SK-N-SH treated with all-trans-retinoic acid at 6 μM for 48 hours (cell line): Measurements from ENCODE around the gene OR10A3.

Experiments used
- ATAC-seq: fragments of 200-7000 bp; cut with Tn5 transposase; 3 replicates; pipeline ENCODE4 v1.9.1; 2020; ENCODE audit warnings: mild to moderate bottlenecking, moderate library complexity
- ARNTL ChIP-seq: fragments of 450-650 bp; formaldehyde crosslinking; IDR thresholded peaks from 2 replicates; pipeline ENCODE4 v1.5.0; 2020; ENCODE audit warnings: low read depth, mild to moderate bottlenecking, moderate library complexity, borderline replicate concordance
- BACH2 ChIP-seq: fragments of 250-450 bp; sonication (Bioruptor Pico); IDR thresholded peaks from 2 replicates; pipeline ENCODE4 v1.9.0; 2021; ENCODE audit warnings: mild to moderate bottlenecking, borderline replicate concordance
- CREB5 ChIP-seq: fragments of 250-450 bp; sonication (Bioruptor Pico); IDR thresholded peaks from 2 replicates; pipeline ENCODE4 v1.5.1; 2020; ENCODE audit warnings: low read depth, mild to moderate bottlenecking, moderate library complexity
- CSDC2 ChIP-seq: fragments of 250-450 bp; sonication (Bioruptor Pico); IDR thresholded peaks from 2 replicates; pipeline ENCODE4 v1.5.0; 2020; ENCODE audit warnings: mild to moderate bottlenecking, moderate library complexity
- CSRNP3 ChIP-seq: fragments of 250-450 bp; sonication (Bioruptor Pico); IDR thresholded peaks from 2 replicates; pipeline ENCODE4 v1.5.1; 2021; ENCODE audit warnings: mild to moderate bottlenecking, moderate library complexity
- ESRRG ChIP-seq: fragments of 250-450 bp; sonication (Bioruptor Pico); IDR thresholded peaks from 2 replicates; pipeline ENCODE4 v1.6.1; 2021; ENCODE audit warnings: mild to moderate bottlenecking
- GLIS3 ChIP-seq: fragments of 250-450 bp; sonication (Bioruptor Pico); IDR thresholded peaks from 2 replicates; pipeline ENCODE4 v1.5.0; 2020; ENCODE audit warnings: mild to moderate bottlenecking, moderate library complexity
- ISL1 ChIP-seq: fragments of 250-450 bp; sonication (Bioruptor Pico); IDR thresholded peaks from 2 replicates; pipeline ENCODE4 v2.1.2; 2022; ENCODE audit warnings: mild to moderate bottlenecking, moderate library complexity
- OSR1 ChIP-seq: fragments of 250-450 bp; sonication (Bioruptor Pico); IDR thresholded peaks from 2 replicates; pipeline ENCODE4 v1.8.0; 2022; ENCODE audit warnings: moderate library complexity, mild to moderate bottlenecking, inconsistent platforms
- PATZ1 ChIP-seq: fragments of 250-450 bp; sonication (Bioruptor Pico); IDR thresholded peaks from 2 replicates; pipeline ENCODE4 v1.8.0; 2020; ENCODE audit warnings: mild to moderate bottlenecking, moderate library complexity, borderline replicate concordance
- POU6F1 ChIP-seq: fragments of 250-450 bp; sonication (Bioruptor Pico); IDR thresholded peaks from 2 replicates; pipeline ENCODE4 v1.8.0; 2021; ENCODE audit warnings: low read depth, mild to moderate bottlenecking, moderate library complexity, borderline replicate concordance
- PPARA ChIP-seq: fragments of 250-450 bp; sonication (Bioruptor Pico); IDR thresholded peaks from 2 replicates; pipeline ENCODE4 v1.5.0; 2020; ENCODE audit warnings: mild to moderate bottlenecking, borderline replicate concordance
- RARB ChIP-seq: fragments of 250-450 bp; sonication (Bioruptor Pico); IDR thresholded peaks from 2 replicates; pipeline ENCODE4 v1.8.0; 2021; ENCODE audit warnings: mild to moderate bottlenecking, moderate library complexity
- SNAI2 ChIP-seq: fragments of 250-450 bp; sonication (Bioruptor Pico); IDR thresholded peaks from 2 replicates; pipeline ENCODE4 v1.5.0; 2020; ENCODE audit warnings: mild to moderate bottlenecking, moderate library complexity
- TCF4 ChIP-seq: fragments of 250-450 bp; sonication (Bioruptor Pico); IDR thresholded peaks from 2 replicates; pipeline ENCODE4 v1.8.0; 2021; ENCODE audit warnings: mild to moderate bottlenecking, moderate library complexity, borderline replicate concordance
- TOX ChIP-seq: fragments of 250-450 bp; sonication (Bioruptor Pico); IDR thresholded peaks from 2 replicates; pipeline ENCODE4 v1.8.0; 2021; ENCODE audit warnings: mild to moderate bottlenecking, moderate library complexity, borderline replicate concordance
- TSHZ2 ChIP-seq: fragments of 250-450 bp; sonication (Bioruptor Pico); IDR thresholded peaks from 2 replicates; pipeline ENCODE4 v1.5.0; 2020; ENCODE audit warnings: mild to moderate bottlenecking, moderate library complexity
- ZC3H10 ChIP-seq: fragments of 250-450 bp; sonication (Bioruptor Pico); IDR thresholded peaks from 2 replicates; pipeline ENCODE4 v1.5.1; 2021; ENCODE audit warnings: mild to moderate bottlenecking, moderate library complexity
- ZFP3 ChIP-seq: fragments of 250-450 bp; sonication (Bioruptor Pico); IDR thresholded peaks from 2 replicates; pipeline ENCODE4 v1.5.0; 2020; ENCODE audit warnings: mild to moderate bottlenecking, moderate library complexity
- ZFP30 ChIP-seq: fragments of 450-650 bp; formaldehyde crosslinking; IDR thresholded peaks from 2 replicates; pipeline ENCODE4 v1.5.0; 2022; ENCODE audit warnings: mild to moderate bottlenecking, moderate library complexity
- ZNF565 ChIP-seq: fragments of 450-650 bp; formaldehyde crosslinking; conservative IDR thresholded peaks from 2 replicates; pipeline ENCODE4 v1.5.0; 2020; ENCODE audit warnings: low read depth, mild to moderate bottlenecking, moderate library complexity
- ZNF70 ChIP-seq: fragments of 450-650 bp; formaldehyde crosslinking; IDR thresholded peaks from 2 replicates; pipeline ENCODE4 v1.5.0; 2020; ENCODE audit warnings: mild to moderate bottlenecking, moderate library complexity
- ZNF8 ChIP-seq: fragments of 450-650 bp; formaldehyde crosslinking; IDR thresholded peaks from 2 replicates; pipeline ENCODE4 v1.5.0; 2020; ENCODE audit warnings: mild to moderate bottlenecking, moderate library complexity

The OR10A3 gene

GRCh38 chr11:7904917-7905316, 36.6 kb downstream of the OR10A3 start:
- TF ChIP-seq ZNF565 (CRISPR knock-in tag) (no peak), ESRRG (CRISPR knock-in tag) (no peak), GLIS3 (no peak), PATZ1 (CRISPR knock-in tag) (no peak), TOX (CRISPR knock-in tag) (no peak), ZC3H10 (no peak), ZNF8 (CRISPR knock-in tag) (no peak), ISL1 (CRISPR knock-in tag) (no peak), RARB (CRISPR knock-in tag) (no peak), TSHZ2 (CRISPR knock-in tag) (no peak), ARNTL (CRISPR knock-in tag) (no peak), CSRNP3 (CRISPR knock-in tag) (no peak), CSDC2 (CRISPR knock-in tag) (no peak), TCF4 (no peak), ZFP30 (CRISPR knock-in tag) (no peak), BACH2 (CRISPR knock-in tag) (no peak), SNAI2 (CRISPR knock-in tag) (no peak), CREB5 (CRISPR knock-in tag) (no peak)
- ATAC-seq = peak; percentile 54

- no peak for ATAC-seq
- TF ChIP-seq ZFP3 (CRISPR knock-in tag) = no peak
- no peak for TF ChIP-seq POU6F1 (CRISPR knock-in tag)
- TF ChIP-seq GLIS3 = no peak
- no peak for TF ChIP-seq PATZ1 (CRISPR knock-in tag)
- TF ChIP-seq CSDC2 (CRISPR knock-in tag) = no peak
- TF ChIP-seq TSHZ2 (CRISPR knock-in tag) = no peak
- TF ChIP-seq CREB5 (CRISPR knock-in tag) = no peak
- TF ChIP-seq ZNF565 (CRISPR knock-in tag) = no peak
- TF ChIP-seq ZNF70 (CRISPR knock-in tag) = no peak
- no peak for TF ChIP-seq OSR1
- TF ChIP-seq BACH2 (CRISPR knock-in tag) = no peak
- TF ChIP-seq ZC3H10 = no peak
- no peak for TF ChIP-seq TOX (CRISPR knock-in tag)
- no peak for TF ChIP-seq RARB (CRISPR knock-in tag)
- TF ChIP-seq SNAI2 (CRISPR knock-in tag) = no peak
- no peak for TF ChIP-seq ISL1 (CRISPR knock-in tag)
- no peak for TF ChIP-seq PPARA (CRISPR knock-in tag)
- TF ChIP-seq TCF4 = no peak
Measured at GRCh38 chr11:7903940-7904339, 37.6 kb downstream of the OR10A3 start.
